ENCODE measurements around the gene TET2. TPM values are rescaled to one million over a fixed set of nuclear protein-coding genes. Genes with fewer than 3 reads are reported as not detected.

The TET2 gene
- total RNA-seq, 1 experiment from 2014 or later: 3.4 TPM

GRCh38 chr4:105129286-105130040, 17.2 kb upstream of the TET2 start (continued):
- TF ChIP-seq CDX4 (CRISPR knock-in tag; IDR thresholded peaks at IDR 0.05; ENCODE audit: borderline replicate concordance) (no peak), ZNF416 (CRISPR knock-in tag; IDR thresholded peaks at IDR 0.05) (no peak), HMGXB4 (CRISPR knock-in tag; IDR thresholded peaks at IDR 0.05) (no peak), JAZF1 (CRISPR knock-in tag; IDR thresholded peaks at IDR 0.05) (no peak), AR (CRISPR knock-in tag; IDR thresholded peaks at IDR 0.05) (no peak)

- POLR2A ChIA-PET: no interaction called here
- no peak overlapping the region for H3K27ac Mint-ChIP-seq
- TF ChIP-seq OVOL2 (CRISPR knock-in tag; IDR thresholded peaks at IDR 0.05; ENCODE audit: borderline replicate concordance) (no peak), NFYB (CRISPR knock-in tag; conservative IDR thresholded peaks at IDR 0.05; ENCODE audit: low read depth) (no peak), JUN (CRISPR knock-in tag; IDR thresholded peaks at IDR 0.05) (no peak), ZNF281 (CRISPR knock-in tag; IDR thresholded peaks at IDR 0.05) (no peak)
- H3K36me3 Mint-ChIP-seq: no peaks in the 10 kb centered on the region
- CTCF ChIA-PET: no interaction called here
- H3K9me3 Mint-ChIP-seq: no peaks in the 10 kb centered on the region
- DNase-seq (ENCODE audit: low spot score): no peak
- H3K27me3 Mint-ChIP-seq (ENCODE audit: low read depth): peaks cover 30% of the 10 kb centered on the region
- H3K4me1 Mint-ChIP-seq: no peaks in the 10 kb centered on the region
- no peak for ATAC-seq
- H3K4me3 Mint-ChIP-seq: no peak overlapping the region
These were observed 15.7 kb upstream of the TET2 start for GRCh38 chr4:105130945-105131344.

- peaks cover 31% of the 10 kb centered on the region for H3K27me3 Mint-ChIP-seq (ENCODE audit: low read depth)
- CTCF ChIA-PET: no interaction called here
These were observed 12.7 kb upstream of the TET2 start for GRCh38 chr4:105133976-105134375.

More at GRCh38 chr4:105133976-105134375, 12.7 kb upstream of the TET2 start:
- H3K36me3 Mint-ChIP-seq: no peaks in the 10 kb centered on the region
- TF ChIP-seq ATF1 (CRISPR knock-in tag; IDR thresholded peaks at IDR 0.05) (no peak), NR2C2 (CRISPR knock-in tag; IDR thresholded peaks at IDR 0.05) (no peak), ZNF281 (CRISPR knock-in tag; IDR thresholded peaks at IDR 0.05) (no peak), RELA (CRISPR knock-in tag; IDR thresholded peaks at IDR 0.05; ENCODE audit: borderline replicate concordance) (no peak), CDX4 (CRISPR knock-in tag; IDR thresholded peaks at IDR 0.05; ENCODE audit: borderline replicate concordance) (no peak)
- POLR2A ChIA-PET: no interaction called here
- ATAC-seq: no peak
- no peak overlapping the region for H3K4me3 Mint-ChIP-seq
- H3K4me1 Mint-ChIP-seq: no peaks in the 10 kb centered on the region
- H3K27ac Mint-ChIP-seq: no peak overlapping the region
- DNase-seq (ENCODE audit: low spot score): no peak
- no peaks in the 10 kb centered on the region for H3K9me3 Mint-ChIP-seq

Data from WTC11 (cell line).